Mesodermal cell (in vitro differentiated cells): ENCODE data around the gene DYSF.

Source experiments
- H3K27ac ChIP-seq: 2 replicates; pipeline ENCODE4 v1.7.0; 2013; ENCODE audit warnings: mild to moderate bottlenecking, low read depth, low read length, moderate library complexity; ENCODE audit not compliant: severe bottlenecking
- H3K36me3 ChIP-seq: 2 replicates; pipeline ENCODE4 v1.7.1; 2013; ENCODE audit warnings: mild to moderate bottlenecking, low read length, moderate library complexity; ENCODE audit not compliant: control insufficient read depth, insufficient read depth
- H3K4me1 ChIP-seq: one replicate; pipeline ENCODE4 v1.7.1; 2013; ENCODE audit warnings: mild to moderate bottlenecking, low read length; ENCODE audit not compliant: insufficient read depth, control insufficient read depth, poor library complexity, severe bottlenecking
- H3K4me3 ChIP-seq: 2 replicates; pipeline ENCODE4 v1.7.0; 2013; ENCODE audit warnings: low read length, control low read depth, mild to moderate bottlenecking; ENCODE audit not compliant: insufficient read depth, poor library complexity, severe bottlenecking; ENCODE audit errors: extremely low read depth
- H3K9me3 ChIP-seq: 2 replicates; pipeline ENCODE4 v1.7.1; 2013; ENCODE audit warnings: mild to moderate bottlenecking, low read length, moderate library complexity; ENCODE audit not compliant: control insufficient read depth
- WGBS, 2 experiments: methylation state at CpG; one replicate each; pipeline ENCODE4 v1.1.5; 2013; ENCODE audit warnings: missing lambda C conversion rate in 2 of 2; ENCODE audit not compliant: insufficient coverage in 2 of 2; 5-methylcytosine and 5-hydroxymethylcytosine counted together

DYSF gene

DNA sequence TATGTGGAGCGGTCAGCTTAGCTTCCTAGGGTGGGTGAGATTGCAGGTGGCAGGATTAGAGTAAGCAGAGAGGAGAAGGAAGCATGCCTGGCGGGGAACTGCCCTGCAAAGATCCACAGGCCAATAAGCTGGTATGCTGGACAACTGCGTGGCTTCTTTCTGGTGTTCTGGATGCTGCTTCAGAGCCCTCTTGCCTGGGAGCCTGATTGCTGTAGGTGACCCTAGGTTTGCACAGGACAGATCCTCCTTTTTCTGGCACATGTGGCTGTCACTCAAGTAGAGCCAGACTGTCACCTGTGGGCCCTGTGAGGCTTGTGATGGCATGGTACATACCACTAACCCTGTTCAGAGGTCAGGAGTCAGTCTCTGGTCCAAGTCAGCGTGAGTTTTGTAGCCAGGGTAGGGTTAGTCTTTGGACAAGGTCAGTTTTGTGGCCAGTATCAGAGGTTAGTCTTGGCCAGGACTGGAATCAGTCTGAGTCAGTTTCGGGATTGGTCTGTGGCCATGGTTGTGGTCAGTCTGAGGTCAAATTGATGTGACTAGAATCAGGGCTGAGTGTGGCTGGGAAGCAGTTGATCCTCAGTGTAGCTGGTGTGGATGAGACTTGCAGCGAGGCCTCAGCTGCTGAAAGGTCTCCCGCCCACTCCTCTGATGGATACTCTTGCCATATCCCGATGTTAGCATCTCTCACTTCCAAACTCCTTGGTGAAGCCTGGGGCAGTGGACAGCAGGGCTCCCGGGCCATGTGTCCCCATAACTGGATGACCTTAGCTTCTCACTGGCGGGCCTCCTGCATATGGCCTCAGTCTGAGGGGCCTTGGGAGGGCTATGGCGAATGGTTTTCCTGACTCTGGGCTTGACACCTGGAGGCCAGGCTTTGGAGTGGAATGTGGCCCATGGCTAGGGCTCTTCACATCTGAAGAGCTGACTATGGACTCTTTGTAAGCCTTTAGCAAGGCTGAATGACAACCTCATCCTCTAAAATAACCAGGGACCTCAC is 260.5 kb downstream of the DYSF start:
- no peaks in the 10 kb centered on the region for H3K36me3 ChIP-seq
- 89 to 91% methylated on average over 7 to 10 of the region's 11 CpGs for WGBS, 2 experiments
- no peak overlapping the region for H3K4me3 ChIP-seq
- H3K4me1 ChIP-seq: peaks cover 5% of the 10 kb centered on the region
- no peak overlapping the region for H3K27ac ChIP-seq
- H3K9me3 ChIP-seq: no peaks in the 10 kb centered on the region

DNA sequence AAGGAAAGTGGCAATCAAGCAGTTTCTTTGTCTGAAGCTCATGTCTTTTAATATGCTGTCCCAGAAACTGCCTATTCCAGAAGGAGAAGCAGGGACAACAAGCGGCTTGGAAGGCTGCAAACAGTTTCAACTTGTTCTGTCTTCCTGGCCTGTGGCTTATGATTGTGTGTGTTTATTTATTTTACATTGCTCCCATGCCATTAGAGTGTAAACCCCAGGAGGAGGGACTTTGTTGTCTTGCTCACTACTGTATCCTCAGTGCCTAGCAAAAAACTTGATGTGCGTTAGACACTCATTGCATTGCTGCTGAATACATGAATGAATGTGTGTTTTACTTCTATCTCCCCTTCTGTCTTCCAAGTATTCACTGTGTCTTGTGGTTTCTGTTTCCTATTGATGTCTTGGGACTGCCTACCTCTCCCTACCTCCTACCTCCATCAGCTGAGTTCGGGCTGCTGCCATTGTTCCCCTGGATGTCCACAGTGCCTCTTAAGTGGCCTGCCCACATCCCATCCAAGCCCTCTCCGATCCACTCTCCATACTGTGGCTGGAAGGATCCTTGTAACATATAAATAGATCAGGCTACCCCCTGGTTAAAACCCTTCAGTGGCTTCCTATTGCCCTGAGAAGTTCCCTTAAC is 261.4 kb downstream of the DYSF start:
- H3K27ac ChIP-seq: no peak overlapping the region
- no peaks in the 10 kb centered on the region for H3K9me3 ChIP-seq
- 100% methylated on average over 1 to 2 of the region's 4 CpGs for WGBS, 2 experiments
- no peaks in the 10 kb centered on the region for H3K36me3 ChIP-seq
- H3K4me3 ChIP-seq: no peak overlapping the region
- peaks cover 5% of the 10 kb centered on the region for H3K4me1 ChIP-seq

DNA sequence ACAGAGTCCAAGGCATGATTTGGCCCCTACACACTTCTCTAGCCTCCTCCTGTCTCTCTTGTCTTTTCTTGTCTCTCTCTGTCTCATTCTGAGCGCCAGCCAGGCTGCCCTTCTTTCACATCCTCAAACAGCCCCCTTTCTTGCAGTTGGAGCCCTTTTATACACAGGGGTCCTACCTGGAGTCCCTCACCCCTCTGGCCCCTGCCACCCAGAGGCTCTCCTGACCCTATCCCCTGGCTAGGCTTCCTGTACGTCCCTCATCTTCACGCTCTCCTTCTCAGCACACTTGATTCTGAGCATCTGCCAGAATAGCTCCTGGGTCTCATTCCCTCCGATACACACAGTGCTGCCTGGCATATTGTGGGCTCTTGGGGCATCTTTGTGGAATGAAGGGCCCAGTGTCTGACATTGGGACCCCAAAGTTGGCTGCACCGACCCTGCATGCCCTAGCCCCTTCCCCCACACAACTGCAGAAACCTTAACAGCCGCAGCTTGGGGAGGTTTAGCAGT is 261.9 kb downstream of the DYSF start:
- no peak overlapping the region for H3K4me3 ChIP-seq
- peaks cover 5% of the 10 kb centered on the region for H3K4me1 ChIP-seq
- H3K36me3 ChIP-seq: no peaks in the 10 kb centered on the region
- no peak overlapping the region for H3K27ac ChIP-seq
- H3K9me3 ChIP-seq: no peaks in the 10 kb centered on the region
- 70 to 100% methylated on average over 1 to 3 of the region's 6 CpGs for WGBS, 2 experiments

DNA sequence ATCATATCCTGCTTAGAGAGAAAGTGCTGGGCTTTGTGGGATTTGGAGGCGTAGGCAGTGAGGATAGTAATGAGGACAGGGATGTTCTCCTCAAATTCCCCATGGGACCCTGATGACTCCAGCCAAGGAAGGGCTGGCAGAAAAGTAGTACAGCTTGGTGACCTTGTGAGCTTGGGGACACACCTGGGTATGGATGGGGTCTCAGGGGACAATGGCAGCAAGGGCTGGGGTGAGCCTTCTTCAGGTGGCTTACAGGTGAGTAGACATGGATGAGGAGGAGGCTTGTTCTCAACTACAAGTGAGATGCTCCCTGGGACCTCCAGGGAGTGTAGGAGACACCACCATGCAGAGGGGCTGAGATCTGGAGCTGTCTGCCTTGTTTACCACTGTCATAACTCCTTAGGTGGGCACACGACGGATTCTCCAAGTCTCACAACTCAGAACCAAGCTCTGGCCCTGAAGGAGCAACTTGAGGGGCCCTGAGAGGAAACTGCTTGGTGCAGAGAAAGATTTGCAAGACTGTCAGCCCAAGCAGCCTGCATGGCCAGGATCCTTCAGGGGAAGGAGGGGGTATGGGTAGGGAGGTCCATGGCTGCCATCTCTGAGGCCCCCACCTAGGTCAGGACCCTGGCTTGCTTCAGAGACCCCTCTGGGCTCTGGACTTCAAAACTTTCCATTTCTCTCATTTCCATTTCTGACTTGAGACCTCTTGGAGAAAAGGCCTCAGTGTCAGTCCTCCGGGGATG is 262.8 kb downstream of the DYSF start:
- H3K9me3 ChIP-seq: no peaks in the 10 kb centered on the region
- no peak overlapping the region for H3K27ac ChIP-seq
- H3K4me3 ChIP-seq: no peak overlapping the region
- H3K4me1 ChIP-seq: peaks cover 13% of the 10 kb centered on the region
- WGBS, 2 experiments: 91 to 100% methylated on average over 2 to 3 of the region's 4 CpGs
- no peaks in the 10 kb centered on the region for H3K36me3 ChIP-seq

DNA sequence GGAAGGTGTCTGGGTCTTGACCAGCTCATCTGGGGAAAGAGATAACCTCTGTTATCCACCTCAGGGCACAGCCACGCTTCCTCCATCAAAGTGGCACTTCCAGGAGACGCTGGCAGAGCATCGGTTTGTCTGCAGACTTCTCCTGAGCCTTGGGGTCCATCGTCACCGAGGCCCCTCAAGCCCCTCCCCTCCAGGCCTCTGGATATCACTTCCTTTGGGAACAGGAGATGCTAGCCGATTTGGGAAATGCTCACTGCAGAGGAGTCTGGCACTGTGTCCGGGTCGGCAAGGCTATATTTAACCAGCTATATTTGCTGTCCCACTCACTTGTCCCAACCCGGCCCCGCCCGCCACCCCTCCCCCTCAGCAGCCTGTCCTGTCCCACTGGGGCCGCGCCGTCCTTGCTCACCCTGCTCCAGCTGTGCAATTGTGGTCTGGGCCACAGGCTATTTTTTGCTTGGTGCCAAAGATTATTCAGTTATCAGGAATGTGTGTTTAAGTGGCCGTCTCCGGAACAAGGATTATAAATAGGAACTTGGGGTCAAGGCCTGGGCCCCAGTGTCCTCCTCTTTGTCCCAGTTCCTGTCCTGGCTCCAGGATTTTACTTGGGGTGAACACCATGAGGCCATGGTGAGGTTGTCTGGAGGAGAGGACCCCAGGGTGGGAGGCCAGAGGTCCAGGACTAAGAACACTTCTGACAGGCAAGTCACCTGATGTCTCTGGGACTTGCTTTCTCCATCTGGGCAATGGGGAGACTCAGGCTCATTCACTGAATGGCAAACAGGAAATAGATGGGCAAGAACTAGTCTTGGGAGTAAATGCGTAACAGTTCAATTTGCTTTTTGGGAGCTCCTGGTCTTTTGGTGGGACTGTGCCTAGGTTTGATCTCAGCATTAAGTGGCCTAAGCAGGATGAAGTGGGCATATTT is 263.6 kb downstream of the DYSF start:
- no peaks in the 10 kb centered on the region for H3K36me3 ChIP-seq
- no peak overlapping the region for H3K27ac ChIP-seq
- H3K4me1 ChIP-seq: peaks cover 17% of the 10 kb centered on the region
- 90 to 92% methylated on average over 13 to 14 of the region's 17 CpGs for WGBS, 2 experiments
- H3K4me3 ChIP-seq: no peak overlapping the region
- H3K9me3 ChIP-seq: no peaks in the 10 kb centered on the region

DNA sequence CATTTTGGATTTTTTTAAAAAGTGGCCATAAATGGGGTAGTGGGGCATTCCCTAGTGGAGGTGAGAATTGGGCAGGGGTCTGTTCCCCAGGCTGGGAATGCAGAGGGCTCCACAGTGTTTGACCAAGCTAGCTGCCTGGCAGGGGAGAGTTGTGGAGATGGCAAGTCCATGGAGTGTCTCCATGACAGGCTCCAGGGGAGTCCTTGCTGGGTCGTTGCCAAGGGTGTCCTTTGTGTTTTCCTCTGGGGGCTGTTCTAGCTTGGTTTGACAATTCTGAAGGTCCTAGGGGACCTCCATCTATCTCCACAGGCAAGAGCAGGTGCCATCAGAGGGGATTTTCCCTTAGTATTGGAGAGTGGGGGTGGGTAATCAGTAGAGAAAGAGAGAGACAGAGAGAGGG is 265.3 kb downstream of the DYSF start:
- Histone ChIP-seq H3K9me3 (no peaks in the 10 kb centered on the region), H3K36me3 (no peaks in the 10 kb centered on the region), H3K27ac (no peak overlapping the region), H3K4me3 (no peak overlapping the region), H3K4me1 (peaks cover 17% of the 10 kb centered on the region)
- 100% methylated on average over 1 of the region's 1 CpG; no CpG with 5 or more reads in 1 of the 2 experiments for WGBS, 2 experiments

DNA sequence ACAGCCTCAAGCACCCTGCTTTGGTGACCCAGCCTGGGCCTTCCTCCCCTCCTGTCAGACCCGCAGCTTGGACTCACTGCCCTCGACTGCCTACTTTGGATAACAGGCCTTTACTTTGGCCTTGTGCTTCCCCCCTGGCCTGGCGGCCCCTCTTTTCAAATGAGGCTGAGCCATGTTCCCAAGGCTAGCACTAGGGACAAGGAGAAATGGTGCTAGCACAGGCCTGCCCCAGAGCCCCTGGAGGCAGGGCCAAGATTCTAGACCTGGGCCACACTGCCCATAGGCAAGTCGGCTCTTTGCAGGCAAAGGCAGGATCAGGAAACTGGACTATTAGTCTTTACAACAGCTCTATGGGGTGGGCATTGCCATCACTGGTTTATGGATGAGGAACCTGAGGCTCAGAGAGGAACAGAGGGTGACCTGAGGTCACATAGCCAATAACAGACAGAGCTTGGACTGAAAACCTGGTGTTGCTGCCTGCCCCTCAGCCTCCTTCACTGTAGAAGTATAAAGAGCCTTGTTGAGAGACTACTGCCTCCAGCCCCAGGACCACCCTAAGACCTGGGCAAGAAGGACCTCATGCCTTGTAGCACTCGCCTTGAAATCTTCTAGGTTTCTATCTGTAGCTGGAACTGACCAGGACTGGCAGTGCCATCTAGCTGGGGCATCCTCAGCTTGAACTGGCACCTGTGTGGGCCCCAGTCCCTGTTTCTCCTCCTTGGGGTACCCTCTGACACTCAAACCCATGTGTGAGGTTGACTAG is 266.3 kb downstream of the DYSF start:
- Histone ChIP-seq H3K4me1 (peaks cover 12% of the 10 kb centered on the region), H3K27ac (no peak overlapping the region), H3K36me3 (no peaks in the 10 kb centered on the region), H3K9me3 (no peaks in the 10 kb centered on the region), H3K4me3 (no peak overlapping the region)
- 87 to 88% methylated on average over 5 of the region's 5 CpGs for WGBS, 2 experiments

DNA sequence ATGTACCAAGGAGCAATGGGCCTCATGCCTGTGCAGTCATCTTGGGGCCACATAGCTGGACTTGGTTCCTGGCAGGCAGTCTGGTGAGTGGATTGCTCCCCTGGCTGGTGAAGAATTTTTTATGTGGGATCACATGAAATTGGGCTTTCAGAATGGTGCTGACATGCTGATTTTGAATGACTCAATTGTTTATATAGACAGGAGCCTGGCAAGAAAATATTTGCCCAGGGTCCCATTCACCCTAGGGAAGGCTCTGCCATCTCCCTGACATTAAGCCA is 266.9 kb downstream of the DYSF start:
- Histone ChIP-seq H3K4me1 (peaks cover 12% of the 10 kb centered on the region), H3K4me3 (no peak overlapping the region), H3K27ac (no peak overlapping the region)

DNA sequence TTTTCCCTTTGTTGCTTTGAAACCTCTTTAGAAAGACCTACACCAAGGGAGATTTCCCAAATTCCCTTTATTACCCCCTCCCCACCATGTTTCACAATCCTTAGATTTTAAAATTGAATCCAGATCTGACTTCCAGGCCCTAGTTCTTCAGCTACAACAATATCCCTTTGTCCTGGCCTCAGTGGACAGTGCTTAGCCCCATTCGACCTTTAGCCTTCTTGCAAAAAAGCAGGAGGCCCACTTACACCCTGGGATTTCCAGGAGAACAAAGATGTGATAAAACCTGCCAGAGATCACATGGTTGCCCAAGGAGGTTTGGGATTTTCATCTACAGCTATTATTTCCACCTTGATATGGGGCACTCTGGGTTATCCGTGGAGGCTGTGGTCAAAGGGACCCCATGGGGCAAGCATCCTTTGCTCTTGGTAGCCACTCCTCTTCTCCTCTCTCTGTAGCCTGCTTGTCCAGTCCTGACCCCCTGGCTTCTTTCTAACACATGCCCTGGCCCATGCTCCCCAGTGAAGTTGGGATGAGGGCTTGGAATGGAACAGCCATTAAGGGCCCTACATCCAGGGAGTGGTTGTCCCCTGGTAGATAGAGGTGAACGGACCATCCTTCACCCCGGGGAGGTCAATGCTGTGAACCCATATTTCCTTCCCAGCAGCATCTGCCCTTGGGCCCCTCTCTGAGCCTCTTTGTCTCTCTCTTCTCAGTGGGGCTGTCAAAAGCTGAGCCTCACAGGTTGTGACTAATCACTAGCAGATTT is 267.4 kb downstream of the DYSF start:
- Histone ChIP-seq H3K4me3 (no peak overlapping the region), H3K36me3 (no peaks in the 10 kb centered on the region), H3K27ac (no peak overlapping the region), H3K9me3 (no peaks in the 10 kb centered on the region), H3K4me1 (peaks cover 12% of the 10 kb centered on the region)
- 68 to 89% methylated on average over 2 of the region's 4 CpGs for WGBS, 2 experiments

More for the DNA sequence above, 266.9 kb downstream of the DYSF start:
- Histone ChIP-seq H3K9me3 (no peaks in the 10 kb centered on the region), H3K36me3 (no peaks in the 10 kb centered on the region)
